Neural cell (in vitro differentiated cells): Measurements from ENCODE around the gene THTPA. TPM values are rescaled to one million over a fixed set of nuclear protein-coding genes. Genes with fewer than 3 reads are reported as not detected.

ENCODE experiments used
- H2AFZ ChIP-seq: fragments of 200-600, 300-800 bp; sonication (generic), shearing (Covaris generic); 2 replicates; pipeline ENCODE4 v1.6.0; 2014; ENCODE audit warnings: low read depth, mild to moderate bottlenecking, antibody characterized with exemption, low read length, moderate library complexity
- H3F3A ChIP-seq: fragments of 200-600 bp; shearing (Covaris generic); 2 replicates; pipeline ENCODE4 v1.6.1; 2016; ENCODE audit warnings: mild to moderate bottlenecking, moderate library complexity, mixed read lengths, antibody characterized with exemption, low read length; ENCODE audit not compliant: insufficient read depth, poor library complexity, severe bottlenecking
- H3K27ac ChIP-seq: fragments of 200-600, 300-800 bp; sonication (generic), shearing (Covaris generic); 2 replicates; pipeline ENCODE4 v1.5.1; 2014; ENCODE audit warnings: mild to moderate bottlenecking, low read length, moderate library complexity
- H3K27me3 ChIP-seq: fragments of 300-800, 200-600 bp; sonication (generic), shearing (Covaris generic); 2 replicates; pipeline ENCODE4 v1.6.0; 2014; ENCODE audit warnings: mild to moderate bottlenecking, low read depth, low read length, moderate library complexity; ENCODE audit not compliant: insufficient read depth
- H3K36me3 ChIP-seq: fragments of 300-800, 200-600 bp; sonication (generic), shearing (Covaris generic); 2 replicates; pipeline ENCODE4 v1.5.1; 2014; ENCODE audit warnings: mild to moderate bottlenecking, antibody characterized with exemption, low read length, moderate library complexity; ENCODE audit not compliant: insufficient read depth
- H3K4me2 ChIP-seq: fragments of 300-800, 200-600 bp; sonication (generic), shearing (Covaris generic); 2 replicates; pipeline ENCODE4 v1.6.0; 2014; ENCODE audit warnings: mild to moderate bottlenecking, low read length
- H3K4me3 ChIP-seq: fragments of 300-800, 200-600 bp; sonication (generic), shearing (Covaris generic); 2 replicates; pipeline ENCODE4 v1.5.1; 2014; ENCODE audit warnings: mild to moderate bottlenecking, low read length, moderate library complexity
- H3K79me2 ChIP-seq: fragments of 200-600 bp; shearing (Covaris generic); replicated peaks from 2 replicates; pipeline ENCODE4 v1.6.0; 2014; ENCODE audit warnings: mild to moderate bottlenecking, low read length, moderate library complexity; ENCODE audit not compliant: insufficient read depth
- H3K9ac ChIP-seq: fragments of 300-800, 200-600 bp; sonication (generic), shearing (Covaris generic); 2 replicates; pipeline ENCODE4 v1.6.1; 2016; ENCODE audit warnings: mild to moderate bottlenecking, low read length, mixed read lengths
- H3K9me2 ChIP-seq: fragments of 200-600 bp; shearing (Covaris generic); 2 replicates; pipeline ENCODE4 v1.6.1; 2016; ENCODE audit warnings: mild to moderate bottlenecking, low read length, mixed read lengths; ENCODE audit not compliant: insufficient read depth
- H3K9me3 ChIP-seq: fragments of 200-600, 300-800 bp; sonication (generic), shearing (Covaris generic); 2 replicates; pipeline ENCODE4 v1.6.1; 2016; ENCODE audit warnings: mild to moderate bottlenecking, mixed run types, low read length, moderate library complexity, mixed read lengths
- H4K20me1 ChIP-seq: fragments of 200-600 bp; shearing (Covaris generic); 2 replicates; pipeline ENCODE4 v1.6.1; 2016; ENCODE audit warnings: mild to moderate bottlenecking, mixed run types; ENCODE audit not compliant: insufficient read depth
- CTCF ChIP-seq: fragments of 450-650 bp; IDR thresholded peaks from 2 replicates; pipeline ENCODE4 v1.5.1; 2014; ENCODE audit warnings: antibody characterized with exemption, mild to moderate bottlenecking, moderate library complexity; ENCODE audit not compliant: poor library complexity, severe bottlenecking
- EP300 ChIP-seq: fragments of 450-650 bp; conservative IDR thresholded peaks from 2 replicates; pipeline ENCODE4 v1.6.1; 2014; ENCODE audit warnings: antibody characterized with exemption, mild to moderate bottlenecking, moderate library complexity; ENCODE audit not compliant: poor library complexity, severe bottlenecking
- EZH2 ChIP-seq: fragments of 200-600, 300-800 bp; shearing (Covaris generic), sonication (generic); IDR thresholded peaks from 2 replicates; pipeline ENCODE4 v1.6.1; 2014; ENCODE audit warnings: antibody characterized with exemption, low read length, borderline replicate concordance, mild to moderate bottlenecking; ENCODE audit not compliant: insufficient read depth, poor library complexity, severe bottlenecking
- MXI1 ChIP-seq: fragments of 450-650 bp; conservative IDR thresholded peaks from 2 replicates; pipeline ENCODE4 v1.6.1; 2014; ENCODE audit warnings: antibody characterized with exemption, mild to moderate bottlenecking; ENCODE audit not compliant: poor library complexity, severe bottlenecking
- POLR2AphosphoS5 ChIP-seq: IDR thresholded peaks from 2 replicates; pipeline ENCODE4 v1.6.1; 2012
- RAD21 ChIP-seq: fragments of 450-650 bp; conservative IDR thresholded peaks from 2 replicates; pipeline ENCODE4 v1.6.1; 2014; ENCODE audit warnings: antibody characterized with exemption, mild to moderate bottlenecking, moderate library complexity
- SMC3 ChIP-seq: fragments of 450-650 bp; conservative IDR thresholded peaks from 2 replicates; pipeline ENCODE4 v1.6.1; 2014; ENCODE audit warnings: antibody characterized with exemption, mild to moderate bottlenecking, moderate library complexity; ENCODE audit not compliant: poor library complexity
- TAF1 ChIP-seq: IDR thresholded peaks from 2 replicates; pipeline ENCODE4 v1.6.1; 2012; ENCODE audit warnings: low read depth
- polyA plus RNA-seq: library from polyadenylated mRNA; depleted of rRNA; stranded (reverse); fragments of >200 nt; gene quantifications from 2 replicates; pipeline ENCODE4 v1.2.3, GENCODE V29; 2014
- TF ChIP-seq, protein P1 (sequence below): IDR thresholded peaks from 2 replicates; pipeline ENCODE4 v1.6.1; 2012; ENCODE audit warnings: borderline replicate concordance

The THTPA gene
- polyA plus RNA-seq, 1 donor from 2014 or later, result 51.3 TPM

- Histone ChIP-seq H3K9ac (peak overlapping the region; percentile 97), H3K27ac (peak overlapping the region; percentile 64), H3K9me3 (no peaks in the 10 kb centered on the region), H3K79me2 (peaks cover 20% of the 10 kb centered on the region), H3F3A (no peaks in the 10 kb centered on the region), H3K4me2 (no peak overlapping the region), H2AFZ (no peak overlapping the region), H3K9me2 (no peaks in the 10 kb centered on the region), H3K36me3 (no peaks in the 10 kb centered on the region), H3K27me3 (no peaks in the 10 kb centered on the region), H4K20me1 (no peaks in the 10 kb centered on the region), H3K4me3 (peak overlapping the region; percentile 95)
- TF ChIP-seq CTCF (peak; percentile 94), TAF1 (no peak), SMC3 (peak; percentile 97), MXI1 (no peak), EZH2 (no peak), RAD21 (peak; percentile 90), EP300 (no peak), POLR2AphosphoS5 (no peak)
- TF ChIP-seq, protein P1, sequence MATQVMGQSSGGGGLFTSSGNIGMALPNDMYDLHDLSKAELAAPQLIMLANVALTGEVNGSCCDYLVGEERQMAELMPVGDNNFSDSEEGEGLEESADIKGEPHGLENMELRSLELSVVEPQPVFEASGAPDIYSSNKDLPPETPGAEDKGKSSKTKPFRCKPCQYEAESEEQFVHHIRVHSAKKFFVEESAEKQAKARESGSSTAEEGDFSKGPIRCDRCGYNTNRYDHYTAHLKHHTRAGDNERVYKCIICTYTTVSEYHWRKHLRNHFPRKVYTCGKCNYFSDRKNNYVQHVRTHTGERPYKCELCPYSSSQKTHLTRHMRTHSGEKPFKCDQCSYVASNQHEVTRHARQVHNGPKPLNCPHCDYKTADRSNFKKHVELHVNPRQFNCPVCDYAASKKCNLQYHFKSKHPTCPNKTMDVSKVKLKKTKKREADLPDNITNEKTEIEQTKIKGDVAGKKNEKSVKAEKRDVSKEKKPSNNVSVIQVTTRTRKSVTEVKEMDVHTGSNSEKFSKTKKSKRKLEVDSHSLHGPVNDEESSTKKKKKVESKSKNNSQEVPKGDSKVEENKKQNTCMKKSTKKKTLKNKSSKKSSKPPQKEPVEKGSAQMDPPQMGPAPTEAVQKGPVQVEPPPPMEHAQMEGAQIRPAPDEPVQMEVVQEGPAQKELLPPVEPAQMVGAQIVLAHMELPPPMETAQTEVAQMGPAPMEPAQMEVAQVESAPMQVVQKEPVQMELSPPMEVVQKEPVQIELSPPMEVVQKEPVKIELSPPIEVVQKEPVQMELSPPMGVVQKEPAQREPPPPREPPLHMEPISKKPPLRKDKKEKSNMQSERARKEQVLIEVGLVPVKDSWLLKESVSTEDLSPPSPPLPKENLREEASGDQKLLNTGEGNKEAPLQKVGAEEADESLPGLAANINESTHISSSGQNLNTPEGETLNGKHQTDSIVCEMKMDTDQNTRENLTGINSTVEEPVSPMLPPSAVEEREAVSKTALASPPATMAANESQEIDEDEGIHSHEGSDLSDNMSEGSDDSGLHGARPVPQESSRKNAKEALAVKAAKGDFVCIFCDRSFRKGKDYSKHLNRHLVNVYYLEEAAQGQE, result peak; percentile 35
Measured at GRCh38 chr14:23559010-23559925, 3.2 kb downstream of the THTPA start.

DNA sequence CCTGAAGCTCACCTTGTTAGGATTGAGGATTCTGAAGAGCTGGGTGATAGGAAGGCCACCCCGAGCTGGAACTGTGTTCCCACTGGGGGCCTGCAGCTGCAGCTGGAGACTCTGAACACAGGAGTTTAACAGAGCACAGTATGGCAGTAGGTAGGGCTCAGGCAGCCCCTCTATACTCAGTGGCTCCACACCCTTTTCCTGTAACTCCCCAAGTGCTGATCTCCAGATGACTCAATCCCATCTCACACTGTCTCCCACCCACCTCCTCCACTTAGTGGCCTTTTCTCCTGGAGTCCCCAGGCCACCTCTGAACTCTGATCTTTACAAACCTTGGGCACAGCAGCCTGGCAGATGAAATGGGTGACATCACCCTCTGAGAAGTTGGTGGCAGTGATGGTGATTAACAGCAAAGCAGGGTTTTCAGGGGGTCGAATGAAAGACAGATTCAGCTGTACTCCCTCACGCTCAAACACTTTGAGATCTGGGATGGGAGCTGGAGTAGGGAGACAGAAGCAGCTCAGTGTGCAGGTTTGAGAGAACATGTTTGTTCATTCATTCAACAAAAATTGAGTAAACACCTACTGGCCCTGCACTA lies 4.0 kb downstream of the THTPA start:
- no peaks in the 10 kb centered on the region for H3F3A ChIP-seq
- peak overlapping the region; percentile 97 for H3K9ac ChIP-seq
- no peaks in the 10 kb centered on the region for H3K9me2 ChIP-seq
- no peak overlapping the region for H2AFZ ChIP-seq
- H3K4me2 ChIP-seq, result no peak overlapping the region
- H3K79me2 ChIP-seq, result peaks cover 20% of the 10 kb centered on the region
- H3K9me3 ChIP-seq, result no peaks in the 10 kb centered on the region
- no peaks in the 10 kb centered on the region for H4K20me1 ChIP-seq
- no peak overlapping the region for H3K4me3 ChIP-seq
- no peak for TF ChIP-seq CTCF
- no peak overlapping the region for H3K27ac ChIP-seq
- H3K36me3 ChIP-seq, result no peaks in the 10 kb centered on the region
- no peaks in the 10 kb centered on the region for H3K27me3 ChIP-seq
